Astrocyte of the cerebellum (primary cell): ENCODE data around the gene CENPQ.

Experiments used
- DNase-seq: peaks from one replicate; pipeline ENCODE4 v3.0.0-alpha.2; 2011; ENCODE audit warnings: low read depth
- H3K4me3 ChIP-seq: 2 replicates; pipeline ENCODE4 v1.5.1; 2011; ENCODE audit warnings: mild to moderate bottlenecking, low read depth, low read length, moderate library complexity
- CTCF ChIP-seq: IDR thresholded peaks from 2 replicates; pipeline ENCODE4 v1.5.1; 2012; ENCODE audit warnings: low read length, low read depth, moderate library complexity, mild to moderate bottlenecking; ENCODE audit errors: missing control alignments
- in situ Hi-C: cut with HindIII; loops from 2 replicates; pipeline ENCODE4 v1.10.0; 2017; ENCODE audit warnings: low sequenced_read_pairs

Gene CENPQ

GRCh38 chr6:49453221-49453620 is 9.9 kb upstream of the CENPQ start:
- in situ Hi-C loops, result no loop called here
- TF ChIP-seq CTCF, result peak; percentile 14
- no peak overlapping the region for H3K4me3 ChIP-seq
- no peak for DNase-seq

DNA sequence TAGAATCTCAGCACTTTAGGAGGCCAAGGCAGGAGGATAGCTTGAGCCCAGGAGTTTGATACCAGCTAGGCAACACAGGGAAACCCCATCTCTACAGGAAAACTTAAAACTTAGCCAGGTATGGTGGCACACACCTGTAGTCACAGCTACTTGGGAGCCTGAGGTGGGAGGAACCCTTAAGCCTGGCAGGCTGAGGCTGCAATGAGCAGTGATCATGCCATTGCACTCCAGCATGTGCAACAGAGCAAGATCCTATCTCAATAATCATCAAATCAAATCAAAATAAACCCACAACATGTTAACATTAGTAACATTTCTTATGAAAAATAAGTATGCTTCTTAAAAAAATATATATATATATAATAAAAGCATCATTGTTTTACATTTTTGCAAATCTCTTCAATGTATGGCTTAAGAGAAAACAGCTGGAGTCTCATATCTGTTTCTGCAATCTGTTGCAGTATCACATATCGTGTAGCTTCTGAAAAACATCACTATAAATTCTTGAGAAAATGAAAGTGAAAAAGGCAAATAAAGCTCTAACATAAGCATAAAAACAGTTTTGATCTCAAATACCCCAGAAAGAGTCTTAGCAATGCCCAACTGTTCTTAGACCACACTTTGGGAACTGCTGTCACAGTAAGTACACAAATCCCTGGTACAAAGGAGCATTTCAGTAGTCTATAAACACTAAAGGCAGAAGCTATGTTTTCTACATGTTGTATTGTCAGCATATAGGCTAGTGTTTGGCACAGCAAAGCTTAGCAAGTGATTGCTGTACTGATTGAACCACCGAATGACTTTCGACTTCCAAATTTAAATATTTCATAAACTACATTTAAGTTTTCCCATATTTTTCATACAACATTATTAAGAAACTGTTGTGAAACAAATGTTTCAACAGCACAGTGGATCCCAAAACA is 8.1 kb upstream of the CENPQ start:
- in situ Hi-C loops, result no loop called here
- TF ChIP-seq CTCF, result no peak
- no peak overlapping the region for H3K4me3 ChIP-seq
- DNase-seq, result no peak

DNA sequence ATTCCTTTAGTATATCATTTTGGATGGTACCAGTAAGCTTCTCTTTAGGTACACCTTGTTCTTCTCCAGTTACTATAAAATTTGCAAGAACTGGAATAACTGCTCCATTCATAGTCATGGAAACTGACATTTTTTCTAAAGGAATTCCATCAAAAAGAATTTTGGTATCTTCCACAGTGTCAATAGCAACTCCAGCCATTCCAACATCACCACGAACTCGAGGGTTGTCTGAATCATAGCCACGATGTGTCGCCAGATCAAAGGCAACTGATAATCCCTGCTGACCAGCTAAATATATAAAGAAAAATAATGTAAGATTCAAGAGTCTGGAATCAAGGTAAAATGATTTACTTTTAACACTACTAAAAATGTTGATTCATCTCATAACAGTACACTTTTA is 5.4 kb upstream of the CENPQ start:
- no peak for DNase-seq
- TF ChIP-seq CTCF, result no peak
- no peak overlapping the region for H3K4me3 ChIP-seq
- in situ Hi-C loops, result no loop called here

DNA sequence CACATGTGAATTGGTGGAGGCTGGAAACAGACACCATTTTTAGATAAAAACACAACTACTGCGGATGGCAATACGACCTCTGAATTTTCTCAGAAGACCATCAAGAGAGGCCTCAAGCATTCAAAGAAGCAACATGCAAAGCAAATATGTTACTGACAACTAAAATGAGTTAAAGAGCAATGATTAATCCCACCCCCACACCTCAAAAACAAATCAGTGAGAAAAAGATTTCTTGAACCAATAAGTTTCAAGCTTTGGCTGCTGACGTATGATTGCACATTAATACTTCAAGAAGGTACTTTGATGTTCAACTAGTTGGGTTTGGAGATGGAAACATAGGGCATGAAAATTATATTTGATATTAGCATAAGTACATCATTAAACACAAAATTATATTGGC is 1.1 kb upstream of the CENPQ start:
- in situ Hi-C loops, result no loop called here
- TF ChIP-seq CTCF, result no peak
- peak overlapping the region; percentile 73 for H3K4me3 ChIP-seq
- DNase-seq, result no peak

DNA sequence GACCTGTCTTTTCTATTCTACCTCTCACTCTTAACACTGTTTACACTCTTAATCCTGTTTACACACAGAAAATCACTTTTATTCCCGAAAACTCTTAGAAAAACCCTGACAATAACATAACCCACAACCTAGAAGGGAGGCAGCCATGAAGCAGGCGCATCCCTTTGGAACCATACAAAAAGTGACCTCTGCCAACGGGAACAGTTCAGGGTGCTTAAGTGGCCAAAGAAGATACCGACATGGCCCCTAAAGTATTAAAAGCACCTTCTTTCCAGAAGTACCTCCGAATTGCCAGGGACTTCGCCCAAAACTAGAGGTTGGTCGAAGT is 607 bp upstream of the CENPQ start:
- no peak for DNase-seq
- TF ChIP-seq CTCF, result no peak
- in situ Hi-C loops, result no loop called here
- peak overlapping the region; percentile 73 for H3K4me3 ChIP-seq

- TF ChIP-seq CTCF, result no peak
- in situ Hi-C loops, result no loop called here
These were observed 420 bp downstream of the CENPQ start for GRCh38 chr6:49463612-49463967.

GRCh38 chr6:49464691-49465090 is 1.5 kb downstream of the CENPQ start:
- no peak for DNase-seq
- no peak overlapping the region for H3K4me3 ChIP-seq
- TF ChIP-seq CTCF, result no peak
- in situ Hi-C loops, result no loop called here

More at GRCh38 chr6:49463612-49463967, 420 bp downstream of the CENPQ start:
- peak overlapping the region; percentile 73 for H3K4me3 ChIP-seq
- no peak for DNase-seq
